Astrocyte (in vitro differentiated cells and primary cell): Measurements from ENCODE around the gene SOCS1. TPM values are rescaled to one million over a fixed set of nuclear protein-coding genes. Genes with fewer than 3 reads are reported as not detected.

Experiments
- DNase-seq: peaks from one replicate; pipeline ENCODE4 v3.0.0-alpha.2; 2010; ENCODE audit warnings: low read depth
- FAIRE-seq: peaks from 2 replicates; lab custom pipeline; 2011; peaks lifted over from hg19 to GRCh38; lab: Jason Lieb, UNC
- H2AFZ ChIP-seq: 2 replicates; pipeline ENCODE4 v1.6.0; 2012; ENCODE audit warnings: low read depth, low read length, inconsistent platforms
- H3K27ac ChIP-seq: 2 replicates; pipeline ENCODE4 v1.5.1; 2011; ENCODE audit warnings: low read depth, low read length, inconsistent platforms
- H3K27me3 ChIP-seq: 2 replicates; pipeline ENCODE4 v1.6.0; 2011; ENCODE audit warnings: low read length, inconsistent platforms; ENCODE audit not compliant: insufficient read depth
- H3K36me3 ChIP-seq: 2 replicates; pipeline ENCODE4 v1.5.1; 2011; ENCODE audit warnings: low read length, inconsistent platforms; ENCODE audit not compliant: insufficient read depth
- H3K4me1 ChIP-seq: 2 replicates; pipeline ENCODE4 v1.5.1; 2011; ENCODE audit warnings: low read length, inconsistent platforms; ENCODE audit not compliant: insufficient read depth
- H3K4me2 ChIP-seq: 2 replicates; pipeline ENCODE4 v1.6.0; 2012; ENCODE audit warnings: low read length, inconsistent platforms
- H3K4me3 ChIP-seq: 2 replicates; pipeline ENCODE4 v1.5.1; 2011; ENCODE audit warnings: low read depth, mild to moderate bottlenecking, low read length, inconsistent platforms; ENCODE audit not compliant: insufficient read depth
- H3K79me2 ChIP-seq: 2 replicates; pipeline ENCODE4 v1.6.0; 2012; ENCODE audit warnings: mild to moderate bottlenecking, low read length, inconsistent platforms; ENCODE audit not compliant: insufficient read depth
- H3K9ac ChIP-seq: 2 replicates; pipeline ENCODE4 v1.6.0; 2012; ENCODE audit warnings: mild to moderate bottlenecking, low read length, inconsistent platforms
- H3K9me3 ChIP-seq: 2 replicates; pipeline ENCODE4 v1.5.1; 2012; ENCODE audit warnings: low read depth, mild to moderate bottlenecking, low read length, inconsistent platforms; ENCODE audit not compliant: insufficient read depth
- H4K20me1 ChIP-seq: 2 replicates; pipeline ENCODE4 v1.6.0; 2012; ENCODE audit warnings: low read length, inconsistent platforms; ENCODE audit not compliant: insufficient read depth
- H3K27ac Mint-ChIP-seq: one replicate; pipeline ENCODE4 v1.8.0; 2021; ENCODE audit warnings: mild to moderate bottlenecking, mixed read lengths; ENCODE audit not compliant: unreplicated experiment
- H3K27me3 Mint-ChIP-seq: one replicate; pipeline ENCODE4 v1.8.0; 2021; ENCODE audit warnings: low read depth, mixed read lengths; ENCODE audit not compliant: unreplicated experiment
- H3K36me3 Mint-ChIP-seq: one replicate; pipeline ENCODE4 v1.8.0; 2021; ENCODE audit warnings: low read depth, mixed read lengths; ENCODE audit not compliant: unreplicated experiment
- H3K4me1 Mint-ChIP-seq: one replicate; pipeline ENCODE4 v1.8.0; 2021; ENCODE audit warnings: low read depth, mixed read lengths; ENCODE audit not compliant: unreplicated experiment
- H3K4me3 Mint-ChIP-seq: one replicate; pipeline ENCODE4 v1.8.0; 2021; ENCODE audit warnings: mild to moderate bottlenecking, moderate library complexity, mixed read lengths; ENCODE audit not compliant: unreplicated experiment
- H3K9me3 Mint-ChIP-seq: one replicate; pipeline ENCODE4 v1.8.0; 2021; ENCODE audit warnings: mild to moderate bottlenecking, mixed read lengths; ENCODE audit not compliant: unreplicated experiment
- EZH2 ChIP-seq: IDR thresholded peaks from 2 replicates; pipeline ENCODE4 v1.6.1; 2012; ENCODE audit warnings: mild to moderate bottlenecking, low read length, inconsistent platforms; ENCODE audit not compliant: insufficient read depth
- total RNA-seq: library from RNA; stranded (reverse); gene quantifications from 2 replicates; pipeline ENCODE4 v1.2.1, GENCODE V29; 2021

Gene SOCS1
- total RNA-seq, 1 donor from 2014 or later, result 16.0 TPM

DNA sequence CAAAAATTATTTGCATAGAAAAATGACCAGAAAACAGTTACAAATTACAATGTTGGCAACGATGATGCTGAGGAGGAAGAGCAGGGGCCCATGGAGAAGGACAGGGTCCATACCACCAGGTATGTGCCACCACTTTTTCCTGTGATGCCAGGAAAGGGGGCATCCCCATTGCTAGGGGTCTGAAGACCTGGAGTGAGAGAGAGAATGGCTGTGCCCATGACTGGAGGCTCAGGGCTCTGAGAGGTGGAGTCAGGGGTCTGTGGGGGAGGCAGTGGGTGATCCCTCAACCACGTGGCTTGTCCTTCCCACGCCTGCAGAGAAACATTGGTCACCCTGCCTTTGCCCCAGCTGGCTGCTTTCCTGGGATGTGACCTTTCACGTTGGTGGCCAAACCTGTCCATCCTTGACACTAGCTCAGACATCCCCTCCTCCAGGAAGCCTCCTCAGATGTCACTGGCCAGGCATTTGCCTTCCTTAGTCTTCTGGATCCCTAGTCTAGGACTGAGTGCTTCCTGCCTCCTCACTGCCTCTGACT lies 51.4 kb downstream of the SOCS1 start:
- Mint-ChIP-seq H3K4me3 (no peak overlapping the region), H3K27ac (no peak overlapping the region), H3K27me3 (peaks cover 4% of the 10 kb centered on the region), H3K36me3 (peaks cover 7% of the 10 kb centered on the region), H3K4me1 (peaks cover 33% of the 10 kb centered on the region), H3K9me3 (peaks cover 8% of the 10 kb centered on the region)
- no peak overlapping the region for H3K9ac ChIP-seq
- H3K4me3 ChIP-seq, result no peak overlapping the region
- no peak for FAIRE-seq
- H3K27me3 ChIP-seq, result no peaks in the 10 kb centered on the region
- H3K36me3 ChIP-seq, result no peaks in the 10 kb centered on the region
- peaks cover 6% of the 10 kb centered on the region for H3K9me3 ChIP-seq
- TF ChIP-seq EZH2, result no peak
- H3K4me2 ChIP-seq, result no peak overlapping the region
- H4K20me1 ChIP-seq, result no peaks in the 10 kb centered on the region
- DNase-seq, result no peak
- H3K4me1 ChIP-seq, result peaks cover 29% of the 10 kb centered on the region
- no peak overlapping the region for H3K27ac ChIP-seq
- no peak overlapping the region for H2AFZ ChIP-seq
- no peaks in the 10 kb centered on the region for H3K79me2 ChIP-seq

Other genes with a start within 250 kb of the SOCS1 start
- not detected in 2 replicates for gene TNP2, start 13.1 kb upstream of the SOCS1 start, total RNA-seq
- not detected in 2 replicates for gene PRM3, start 17.4 kb upstream of the SOCS1 start, total RNA-seq
- not detected in 2 replicates for gene PRM2, start 20.3 kb upstream of the SOCS1 start, total RNA-seq
- not detected in 2 replicates for gene PRM1, start 25.1 kb upstream of the SOCS1 start, total RNA-seq
- 6.9 and 7.8 TPM in 2 replicates for gene RMI2, start 89.3 kb upstream of the SOCS1 start, total RNA-seq